GM19467 (cell line): ENCODE measurements around the gene C1QTNF9.
"Not testable (repeated sequence)": the region's sequence is repeated elsewhere in the genome, so short reads cannot be mapped to it uniquely, and the experiment has no call there.

ENCODE experiments used
- ATAC-seq: cut with Tn5 transposase; IDR thresholded peaks from one replicate; pipeline ENCODE4 v1.9.1; 2021; ENCODE audit warnings: mild to moderate bottlenecking, moderate library complexity; ENCODE audit not compliant: unreplicated experiment

The C1QTNF9 gene

GRCh38 chr13:24359252-24359651 lies 49.9 kb downstream of the C1QTNF9 start:
- not testable (repeated sequence) for ATAC-seq

- ATAC-seq, result no peak
These were observed 50.7 kb downstream of the C1QTNF9 start for GRCh38 chr13:24360106-24360505.

- no peak for ATAC-seq
These were observed 51.7 kb downstream of the C1QTNF9 start for GRCh38 chr13:24361113-24361512.

GRCh38 chr13:24361852-24362366 lies 52.5 kb downstream of the C1QTNF9 start:
- ATAC-seq, result no peak

GRCh38 chr13:24362435-24362952 lies 53.1 kb downstream of the C1QTNF9 start:
- no peak for ATAC-seq

- no peak for ATAC-seq
These were observed 55.8 kb downstream of the C1QTNF9 start for GRCh38 chr13:24365191-24365590.

- ATAC-seq, result not testable (repeated sequence)
These were observed 56.9 kb downstream of the C1QTNF9 start for GRCh38 chr13:24366315-24366714.

- ATAC-seq, result not testable (repeated sequence)
These were observed 61.9 kb downstream of the C1QTNF9 start for GRCh38 chr13:24371273-24371672.
